Measurements from ENCODE around the gene HYAL2.

HYAL2 gene

GRCh38 chr3:50268703-50269451, 53.7 kb downstream of the HYAL2 start, which contains the start of gene SEMA3B:
TSS of gene SEMA3B (plus strand) at chr3:50269147. CDS start at chr3:50269241, 94 bp downstream.
- no peak for DNase-seq

- no peak for DNase-seq
These were observed 54.3 kb downstream of the HYAL2 start for GRCh38 chr3:50268276-50268675.
